Measurements from ENCODE around the gene PCCB.
"Not testable (repeated sequence)": the region's sequence is repeated elsewhere in the genome, so short reads cannot be mapped to it uniquely, and the experiment has no call there.

PCCB gene

GRCh38 chr3:136327671-136328070 is 77.5 kb downstream of the PCCB start:
- no peak for DNase-seq (ENCODE audit: low read depth)

GRCh38 chr3:136329593-136329992 is 79.5 kb downstream of the PCCB start:
- DNase-seq (ENCODE audit: low read depth) = no peak

GRCh38 chr3:136330900-136331299 is 80.8 kb downstream of the PCCB start:
- no peak for DNase-seq (ENCODE audit: low read depth)

- no peak for DNase-seq (ENCODE audit: low read depth)
These were observed 82.2 kb downstream of the PCCB start for GRCh38 chr3:136332302-136332701.

GRCh38 chr3:136332776-136333175 is 82.6 kb downstream of the PCCB start:
- DNase-seq (ENCODE audit: low read depth) = no peak

DNA sequence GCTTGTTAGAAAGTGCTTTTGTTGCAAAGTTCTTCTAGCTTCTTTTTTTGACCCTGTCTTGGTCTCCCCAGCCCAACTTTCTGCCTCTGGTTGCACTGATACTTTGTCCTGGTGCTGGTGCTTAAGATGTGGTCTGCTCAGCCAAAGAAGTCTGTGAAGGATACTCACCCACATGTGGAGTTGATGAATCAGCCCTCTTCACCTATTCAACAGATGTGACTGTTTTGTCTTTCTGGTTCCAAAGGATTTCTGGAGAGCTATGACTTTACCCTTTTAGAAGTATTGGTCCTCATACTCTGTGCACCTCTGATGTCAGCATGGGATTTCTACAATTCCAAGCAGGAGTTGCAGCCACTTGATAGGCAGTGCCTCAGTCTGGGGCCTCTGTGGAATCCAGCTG is 84.1 kb downstream of the PCCB start:
- DNase-seq (ENCODE audit: low read depth) = no peak

DNA sequence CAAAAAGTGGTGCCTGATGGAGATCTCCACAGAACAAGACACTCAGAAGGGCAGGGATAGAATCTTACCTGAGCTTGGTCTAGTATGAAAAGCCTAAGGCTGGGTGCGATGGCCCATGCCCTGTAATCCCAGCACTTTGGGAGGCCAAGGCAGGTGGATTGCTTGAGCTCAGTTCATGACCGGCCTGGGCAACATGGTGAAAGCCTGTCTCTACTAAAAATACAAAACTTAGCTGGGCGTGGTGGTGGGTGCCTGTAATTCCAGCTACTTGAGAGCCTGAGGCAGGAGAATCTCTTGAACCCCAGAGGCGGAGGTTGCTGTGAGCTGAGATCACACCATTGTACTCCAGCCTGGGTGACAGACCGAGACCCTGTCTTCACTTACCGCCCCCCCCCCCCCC is 84.6 kb downstream of the PCCB start:
- not testable (repeated sequence) for DNase-seq (ENCODE audit: low read depth)

GRCh38 chr3:136336329-136337100 is 86.4 kb downstream of the PCCB start:
- no peak for DNase-seq (ENCODE audit: low read depth)

DNA sequence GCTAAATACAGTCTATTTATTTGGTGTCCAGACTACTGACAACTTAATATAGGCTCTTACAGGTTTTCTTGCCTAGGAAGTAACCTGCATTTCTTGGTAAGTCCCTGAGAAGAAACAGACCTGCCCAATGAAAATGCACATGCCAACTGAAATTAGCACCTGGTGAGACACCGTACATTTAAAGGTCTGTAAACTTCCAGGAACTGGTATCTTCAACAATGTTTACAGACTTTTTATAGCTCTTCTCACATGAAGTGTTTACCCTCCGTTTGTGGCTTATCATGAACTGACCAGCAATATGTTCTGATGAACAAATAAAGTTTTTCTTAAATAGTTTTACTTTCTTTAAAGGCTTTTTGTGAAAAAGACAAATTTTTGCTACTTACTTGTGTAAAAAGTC is 93.3 kb downstream of the PCCB start:
- DNase-seq (ENCODE audit: low read depth) = no peak

DNA sequence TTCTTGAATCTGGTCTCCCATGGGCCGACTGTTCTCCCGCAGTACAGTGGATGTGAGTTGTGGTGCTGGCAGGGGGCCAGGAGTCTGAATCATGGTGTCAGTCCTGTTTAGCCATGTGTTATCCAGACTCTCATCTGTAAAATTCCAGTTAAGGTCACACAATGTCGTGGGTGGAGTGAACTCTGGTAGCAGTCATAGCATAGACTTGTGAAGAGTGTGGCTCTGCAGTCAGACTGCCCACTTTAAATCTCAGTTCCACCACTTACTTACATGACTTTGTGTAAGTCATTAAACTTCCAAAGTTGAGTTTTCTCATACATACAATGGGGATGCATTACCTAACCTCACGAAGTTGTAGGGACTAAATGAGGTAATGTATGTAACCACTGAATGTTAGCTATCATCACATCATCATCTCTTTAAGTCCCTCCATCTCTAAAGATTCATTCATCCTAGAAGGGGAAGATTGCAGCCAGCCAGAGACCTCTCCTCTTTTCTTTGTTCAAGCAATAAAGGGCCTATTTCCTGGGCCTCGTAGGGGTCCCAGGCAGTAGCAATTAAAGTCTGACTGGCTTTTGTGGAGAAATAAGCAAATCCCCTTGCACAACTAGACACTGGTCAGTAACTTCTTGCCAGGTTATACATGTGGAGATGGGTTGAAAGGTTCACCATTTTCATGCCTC is 93.9 kb downstream of the PCCB start:
- DNase-seq (ENCODE audit: low read depth) = no peak

- DNase-seq (ENCODE audit: low read depth) = no peak
These were observed 96.3 kb downstream of the PCCB start for GRCh38 chr3:136346486-136346885.

GRCh38 chr3:136350132-136350531 is 100.0 kb downstream of the PCCB start:
- no peak for DNase-seq (ENCODE audit: low read depth)

GRCh38 chr3:136350557-136350956 is 100.4 kb downstream of the PCCB start:
- no peak for DNase-seq (ENCODE audit: low read depth)

GRCh38 chr3:136351351-136351750 is 101.2 kb downstream of the PCCB start:
- DNase-seq (ENCODE audit: low read depth) = no peak

- DNase-seq (ENCODE audit: low read depth) = no peak
These were observed 101.8 kb downstream of the PCCB start for GRCh38 chr3:136351905-136352304.

DNA sequence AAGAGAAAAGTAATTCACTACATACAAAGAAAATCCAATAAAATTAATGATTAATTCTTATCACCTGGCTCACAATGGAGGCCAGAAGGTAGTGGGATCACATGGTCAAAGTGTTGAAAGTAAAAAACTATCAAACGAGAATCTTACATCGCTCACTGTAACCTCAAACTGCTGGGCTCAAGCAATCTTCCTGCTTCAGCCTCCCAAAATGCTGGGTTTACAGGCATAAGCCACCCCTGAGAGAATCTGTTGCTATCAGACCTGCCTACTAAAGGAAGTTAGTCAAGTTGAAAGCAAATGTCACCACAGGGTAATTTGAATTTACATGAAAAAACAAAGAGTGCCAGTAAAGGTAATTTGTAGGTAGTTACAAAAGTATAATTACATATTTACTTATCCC is 103.3 kb downstream of the PCCB start:
- DNase-seq (ENCODE audit: low read depth) = no peak

GRCh38 chr3:136366289-136366688 is 116.1 kb downstream of the PCCB start:
- no peak for DNase-seq (ENCODE audit: low read depth)

DNA sequence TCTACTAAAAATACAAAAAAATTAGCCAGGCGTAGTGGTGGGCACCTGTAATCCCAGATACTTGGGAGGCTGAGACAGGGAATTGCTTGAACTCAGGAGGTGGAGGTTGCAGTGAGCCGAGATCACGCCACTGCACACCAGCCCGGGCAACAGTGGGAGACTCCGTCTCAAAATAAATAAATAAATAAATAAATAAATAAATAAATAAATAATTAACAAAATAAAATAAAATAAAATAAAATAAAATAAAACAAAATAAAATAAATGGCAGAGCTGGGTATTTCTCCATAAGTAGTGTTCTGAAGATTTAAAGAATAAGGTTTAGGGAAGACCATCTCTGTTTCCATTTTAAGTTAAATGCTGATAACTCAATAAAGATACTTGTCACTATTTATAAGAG is 125.7 kb downstream of the PCCB start:
- DNase-seq (ENCODE audit: low read depth) = not testable (repeated sequence)

DNA sequence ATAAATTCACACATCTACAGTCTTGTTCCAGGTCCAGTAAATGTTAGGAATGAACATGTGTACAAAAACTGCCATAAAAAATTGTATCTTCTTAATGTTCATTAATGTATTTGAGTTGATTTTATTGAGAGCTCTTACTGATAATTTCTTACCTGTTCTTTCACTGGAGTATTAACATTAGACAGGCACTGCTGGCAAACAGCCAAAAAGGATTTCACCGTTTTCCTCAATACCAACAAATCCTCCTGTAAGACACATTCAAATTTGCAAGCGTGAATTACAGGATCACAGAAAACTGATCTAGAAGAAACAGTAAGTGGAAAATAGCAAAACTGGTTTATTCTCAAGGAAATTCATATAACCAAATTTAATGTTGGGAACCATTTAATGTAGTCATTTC is 127.4 kb downstream of the PCCB start:
- no peak for DNase-seq (ENCODE audit: low read depth)

GRCh38 chr3:136378011-136378410 is 127.9 kb downstream of the PCCB start:
- DNase-seq (ENCODE audit: low read depth) = no peak
